Left ventricle myocardium inferior (tissue), 1 donor: Measurements from ENCODE around the gene SPP1. TPM values are rescaled to one million over a fixed set of nuclear protein-coding genes. Genes with fewer than 3 reads are reported as not detected.

ENCODE experiments used
- DNase-seq: peaks from one replicate; pipeline ENCODE4 v3.0.0-alpha.2; 2020
- H3K27ac ChIP-seq: fragments of 200-600 bp; replicated peaks from 2 replicates; pipeline ENCODE4 v1.8.0; 2021
- H3K27me3 ChIP-seq: fragments of 200-600 bp; 2 replicates; pipeline ENCODE4 v1.8.0; 2021; ENCODE audit warnings: low read depth
- H3K36me3 ChIP-seq: fragments of 200-600 bp; 2 replicates; pipeline ENCODE4 v1.8.0; 2021
- H3K4me1 ChIP-seq: fragments of 200-600 bp; 2 replicates; pipeline ENCODE4 v1.8.0; 2021
- H3K4me3 ChIP-seq: fragments of 200-600 bp; 2 replicates; pipeline ENCODE4 v1.8.0; 2021; ENCODE audit warnings: mild to moderate bottlenecking, moderate library complexity
- H3K9me3 ChIP-seq: fragments of 200-600 bp; replicated peaks from 2 replicates; pipeline ENCODE4 v1.8.0; 2021
- intact Hi-C: fragments of 100-400 bp; cut with micrococcal nuclease; formaldehyde crosslinking; loops from one replicate; pipeline ENCODE4 v1.11.0; 2022
- total RNA-seq: library from RNA; stranded (reverse); fragmentation: NEBNext Ultra II Directional; extraction: Animal tissue kit (Norgen Biotek cat#: 25700); gene quantifications from one replicate; pipeline ENCODE4 v1.2.1, GENCODE V29; 2021
- TF ChIP-seq, protein P1 (sequence below): fragments of 200-600 bp; IDR thresholded peaks from 2 replicates; pipeline ENCODE4 v1.8.0; 2021; ENCODE audit warnings: antibody characterized with exemption, mild to moderate bottlenecking, borderline replicate concordance
- donor health status: DM: no; HTN: yes; CAD: no; lungs with severe emphysema.

SPP1 gene
- total RNA-seq, 1 donor from 2014 or later = 3.7 TPM

DNA sequence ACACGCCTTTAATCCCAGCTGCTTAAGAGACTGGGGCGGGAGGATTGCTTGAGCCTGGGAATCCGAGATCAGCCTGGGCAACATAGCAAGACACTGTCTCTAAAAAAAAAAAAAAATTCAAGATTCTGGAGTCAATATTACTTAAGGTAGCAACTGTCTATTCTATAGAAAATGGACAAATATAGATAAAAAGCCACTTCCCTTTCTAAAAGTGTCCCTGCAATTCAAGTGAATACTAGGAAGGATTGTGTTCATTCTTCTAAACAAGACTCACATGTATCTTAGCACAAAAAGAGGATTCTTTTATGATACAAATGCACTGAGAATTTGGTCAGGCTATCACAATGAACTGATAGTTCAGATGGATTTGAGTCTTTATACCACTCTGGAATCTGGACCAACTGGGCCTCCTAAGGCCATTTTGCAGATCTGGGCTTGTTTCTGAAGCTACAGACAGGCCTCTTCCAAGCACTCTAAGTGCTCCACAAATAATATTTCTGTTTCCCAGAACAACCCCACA, 38.9 kb downstream of the SPP1 start:
- Histone ChIP-seq H3K27ac (no peak overlapping the region), H3K4me1 (peaks cover 68% of the 10 kb centered on the region), H3K9me3 (no peaks in the 10 kb centered on the region), H3K27me3 (no peaks in the 10 kb centered on the region), H3K36me3 (no peaks in the 10 kb centered on the region), H3K4me3 (no peak overlapping the region)
- TF ChIP-seq, protein P1, sequence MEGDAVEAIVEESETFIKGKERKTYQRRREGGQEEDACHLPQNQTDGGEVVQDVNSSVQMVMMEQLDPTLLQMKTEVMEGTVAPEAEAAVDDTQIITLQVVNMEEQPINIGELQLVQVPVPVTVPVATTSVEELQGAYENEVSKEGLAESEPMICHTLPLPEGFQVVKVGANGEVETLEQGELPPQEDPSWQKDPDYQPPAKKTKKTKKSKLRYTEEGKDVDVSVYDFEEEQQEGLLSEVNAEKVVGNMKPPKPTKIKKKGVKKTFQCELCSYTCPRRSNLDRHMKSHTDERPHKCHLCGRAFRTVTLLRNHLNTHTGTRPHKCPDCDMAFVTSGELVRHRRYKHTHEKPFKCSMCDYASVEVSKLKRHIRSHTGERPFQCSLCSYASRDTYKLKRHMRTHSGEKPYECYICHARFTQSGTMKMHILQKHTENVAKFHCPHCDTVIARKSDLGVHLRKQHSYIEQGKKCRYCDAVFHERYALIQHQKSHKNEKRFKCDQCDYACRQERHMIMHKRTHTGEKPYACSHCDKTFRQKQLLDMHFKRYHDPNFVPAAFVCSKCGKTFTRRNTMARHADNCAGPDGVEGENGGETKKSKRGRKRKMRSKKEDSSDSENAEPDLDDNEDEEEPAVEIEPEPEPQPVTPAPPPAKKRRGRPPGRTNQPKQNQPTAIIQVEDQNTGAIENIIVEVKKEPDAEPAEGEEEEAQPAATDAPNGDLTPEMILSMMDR = no peak
- no peak for DNase-seq
- intact Hi-C loops = no loop called here

DNA sequence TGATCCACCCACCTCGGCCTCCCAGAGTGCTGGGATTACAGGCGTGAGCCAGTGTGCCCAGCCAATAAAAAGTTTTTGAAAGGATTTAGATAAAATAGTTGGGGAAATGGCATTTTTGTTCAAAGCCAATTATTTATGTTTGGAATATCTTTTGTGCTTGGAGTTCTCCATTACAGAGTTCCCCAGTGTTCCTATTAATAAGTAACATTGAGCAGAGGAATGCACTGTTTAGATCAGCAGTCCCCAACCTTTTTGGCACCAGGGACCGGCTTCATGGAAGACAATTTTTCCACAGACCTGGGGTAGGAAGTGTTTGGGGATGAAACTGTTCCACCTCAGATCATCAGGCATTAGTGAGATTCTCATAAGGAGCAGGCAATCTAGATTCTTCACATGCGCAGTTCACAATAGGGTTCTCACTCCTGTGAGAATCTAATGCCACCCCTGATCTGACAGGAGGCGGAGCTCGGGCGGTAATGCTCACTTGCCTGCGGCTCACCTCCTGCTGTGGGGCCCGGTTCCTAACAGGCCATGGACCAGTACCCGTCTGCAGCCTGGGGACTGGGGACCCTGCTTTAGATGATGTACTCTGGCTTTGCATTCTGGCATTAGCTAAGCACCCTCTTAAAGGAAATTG, 40.3 kb downstream of the SPP1 start:
- H3K27ac ChIP-seq = peak overlapping the region; percentile 86
- peaks cover 60% of the 10 kb centered on the region for H3K4me1 ChIP-seq
- intact Hi-C loops = no loop called here
- no peak overlapping the region for H3K4me3 ChIP-seq
- TF ChIP-seq, protein P1 = no peak
- H3K9me3 ChIP-seq = no peaks in the 10 kb centered on the region
- peaks cover 10% of the 10 kb centered on the region for H3K36me3 ChIP-seq
- no peaks in the 10 kb centered on the region for H3K27me3 ChIP-seq
- no peak for DNase-seq

DNA sequence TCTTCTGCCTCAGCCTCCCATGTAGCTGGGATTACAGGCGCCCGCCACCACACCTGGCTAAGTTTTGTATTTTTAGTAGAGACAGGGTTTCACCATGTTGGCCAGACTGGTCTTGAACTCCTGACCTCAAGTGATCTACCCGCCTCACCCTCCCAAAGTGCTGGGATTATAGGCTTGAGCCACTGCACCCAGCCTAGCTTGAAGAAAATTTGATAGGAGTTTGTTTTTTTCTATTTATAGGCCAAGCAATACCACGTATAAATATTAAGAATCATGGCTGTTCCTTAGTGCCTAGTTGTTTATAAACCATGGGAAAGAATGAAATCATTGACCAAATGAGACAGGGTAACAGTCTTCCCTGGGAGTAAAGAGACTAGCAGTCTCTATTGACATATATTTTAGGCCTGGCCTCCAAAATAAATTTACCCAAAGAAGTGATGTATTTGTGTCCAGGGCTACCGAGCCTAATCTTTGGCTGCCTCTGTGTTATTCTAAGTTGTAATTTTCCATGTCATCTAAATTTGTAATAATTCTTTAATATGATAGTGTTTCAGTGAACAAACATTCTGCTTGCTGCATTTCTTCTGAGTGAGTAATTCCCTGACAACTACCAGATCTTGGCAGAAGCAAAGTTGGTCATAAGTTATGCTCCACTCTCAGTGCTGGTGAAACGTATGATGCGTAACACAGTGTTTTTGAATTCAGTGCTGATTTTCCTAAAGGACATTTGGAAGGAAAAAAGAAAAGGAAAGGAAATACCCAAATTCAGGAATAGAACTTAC, 42.2 kb downstream of the SPP1 start:
- no peaks in the 10 kb centered on the region for H3K9me3 ChIP-seq
- intact Hi-C loops = no loop called here
- H3K36me3 ChIP-seq = peaks cover 23% of the 10 kb centered on the region
- DNase-seq = no peak
- H3K4me1 ChIP-seq = peaks cover 55% of the 10 kb centered on the region
- no peaks in the 10 kb centered on the region for H3K27me3 ChIP-seq
- TF ChIP-seq, protein P1 = no peak
- H3K27ac ChIP-seq = peak overlapping the region; percentile 86
- H3K4me3 ChIP-seq = peak overlapping the region; percentile 3

DNA sequence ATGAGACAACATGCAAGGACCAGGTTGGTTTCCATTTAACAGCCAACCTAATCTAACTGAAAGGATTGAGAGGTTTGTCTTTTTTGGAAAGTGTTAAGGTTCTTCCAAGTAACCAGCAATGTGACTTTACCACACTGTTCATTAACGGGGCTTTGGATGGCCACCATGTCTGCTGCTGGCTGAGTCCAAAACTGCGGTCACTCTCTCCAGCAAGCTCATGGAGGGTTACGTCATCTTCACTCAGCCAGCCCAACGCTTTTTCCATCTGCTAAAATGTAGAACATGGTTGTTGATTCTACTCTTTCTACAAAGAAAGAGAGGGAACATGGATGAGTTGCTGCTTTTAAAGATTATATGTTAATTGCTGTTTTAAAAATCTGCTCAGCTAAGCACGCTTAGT, 43.0 kb downstream of the SPP1 start:
- DNase-seq = no peak
- TF ChIP-seq, protein P1 = no peak
- H3K4me1 ChIP-seq = peaks cover 51% of the 10 kb centered on the region
- intact Hi-C loops = no loop called here
- no peak overlapping the region for H3K4me3 ChIP-seq
- H3K36me3 ChIP-seq = peaks cover 23% of the 10 kb centered on the region
- no peaks in the 10 kb centered on the region for H3K9me3 ChIP-seq
- peak overlapping the region; percentile 86 for H3K27ac ChIP-seq
- H3K27me3 ChIP-seq = no peaks in the 10 kb centered on the region

DNA sequence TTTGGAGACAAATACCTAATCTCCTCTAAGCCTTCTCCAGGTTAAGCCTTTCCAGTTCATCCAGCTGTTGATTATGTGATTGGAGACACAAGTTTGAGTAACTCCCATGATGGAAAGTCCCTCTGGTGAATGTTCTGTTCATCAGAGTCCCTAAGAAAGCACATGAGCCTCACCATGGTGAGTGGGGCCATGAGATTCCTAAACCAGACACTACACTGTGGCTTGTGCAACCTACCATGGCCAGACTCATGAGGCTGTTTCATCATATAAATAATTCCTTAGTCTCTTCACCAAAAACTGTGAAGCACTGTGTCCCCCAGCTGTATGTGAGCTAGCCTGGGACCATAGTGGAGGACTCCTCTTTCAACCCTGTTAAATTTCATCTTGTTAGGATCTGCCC, 46.3 kb downstream of the SPP1 start:
- Histone ChIP-seq H3K4me1 (peaks cover 35% of the 10 kb centered on the region), H3K27me3 (no peaks in the 10 kb centered on the region), H3K36me3 (peaks cover 41% of the 10 kb centered on the region), H3K9me3 (peaks cover 14% of the 10 kb centered on the region), H3K4me3 (no peak overlapping the region), H3K27ac (no peak overlapping the region)
- intact Hi-C loops = no loop called here
- no peak for DNase-seq
- TF ChIP-seq, protein P1 = no peak
